Activated naive CD4-positive, alpha-beta T cell treated with anti-CD3 and anti-CD28 coated beads, Interleukin-2, amount 50 U/mL, for 72 hours (primary cell): ENCODE measurements around the gene RND1. TPM values are rescaled to one million over a fixed set of nuclear protein-coding genes. Genes with fewer than 3 reads are reported as not detected.

Experiments
- ATAC-seq, 2 donors: fragments of 150-1000 bp; cut with Tn5 transposase; 2 replicates each; pipeline ENCODE4 v1.10.0; 2021; ENCODE audit warnings: mild to moderate bottlenecking in 2 of 2, moderate library complexity in 2 of 2
- DNase-seq, 2 donors: peaks; one replicate each; pipeline ENCODE4 v3.0.0; 2021 to 2022; ENCODE audit warnings: low spot score in 2 of 2
- H3K27ac Mint-ChIP-seq, 2 donors: one replicate each; pipeline ENCODE4 v1.8.0; 2022; ENCODE audit warnings: mild to moderate bottlenecking in 2 of 2, mixed read lengths in 2 of 2
- H3K36me3 Mint-ChIP-seq, 2 donors: one replicate each; pipeline ENCODE4 v1.8.0; 2022; ENCODE audit warnings: mixed read lengths in 2 of 2
- H3K9me3 Mint-ChIP-seq, 2 donors: one replicate each; pipeline ENCODE4 v1.8.0; 2022; ENCODE audit warnings: mixed read lengths in 2 of 2
- total RNA-seq, 2 donors: library from RNA; stranded (reverse); gene quantifications; one replicate each; pipeline ENCODE4 v1.2.3, GENCODE V29; 2022

RND1 gene
- total RNA-seq, 2 donors from 2014 or later = 4.3 to 10.4 TPM

DNA sequence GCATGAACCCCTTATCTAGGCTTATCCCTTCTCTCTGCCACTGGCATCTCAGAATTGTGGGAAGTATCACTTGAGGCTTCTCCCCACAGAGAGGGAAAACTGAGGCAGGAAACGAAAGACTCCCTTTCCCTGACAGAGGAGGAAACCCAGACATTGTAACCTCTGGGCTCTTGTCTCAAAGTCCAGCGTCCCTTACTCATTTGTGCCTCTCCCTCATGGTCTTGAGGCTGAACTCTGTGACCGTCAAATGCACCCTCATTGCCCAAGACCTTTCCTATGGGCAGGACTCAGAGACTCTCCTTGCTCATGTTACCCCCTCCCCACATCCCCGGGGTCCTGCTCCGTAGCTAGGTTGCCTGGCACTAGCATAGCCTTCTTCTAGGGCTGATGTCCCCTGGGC lies 43.5 kb downstream of the RND1 start:
- no peaks in the 10 kb centered on the region for H3K9me3 Mint-ChIP-seq
- H3K36me3 Mint-ChIP-seq = no peaks in the 10 kb centered on the region
- no peak overlapping the region for H3K27ac Mint-ChIP-seq
- DNase-seq = no peak
- ATAC-seq = no peak

DNA sequence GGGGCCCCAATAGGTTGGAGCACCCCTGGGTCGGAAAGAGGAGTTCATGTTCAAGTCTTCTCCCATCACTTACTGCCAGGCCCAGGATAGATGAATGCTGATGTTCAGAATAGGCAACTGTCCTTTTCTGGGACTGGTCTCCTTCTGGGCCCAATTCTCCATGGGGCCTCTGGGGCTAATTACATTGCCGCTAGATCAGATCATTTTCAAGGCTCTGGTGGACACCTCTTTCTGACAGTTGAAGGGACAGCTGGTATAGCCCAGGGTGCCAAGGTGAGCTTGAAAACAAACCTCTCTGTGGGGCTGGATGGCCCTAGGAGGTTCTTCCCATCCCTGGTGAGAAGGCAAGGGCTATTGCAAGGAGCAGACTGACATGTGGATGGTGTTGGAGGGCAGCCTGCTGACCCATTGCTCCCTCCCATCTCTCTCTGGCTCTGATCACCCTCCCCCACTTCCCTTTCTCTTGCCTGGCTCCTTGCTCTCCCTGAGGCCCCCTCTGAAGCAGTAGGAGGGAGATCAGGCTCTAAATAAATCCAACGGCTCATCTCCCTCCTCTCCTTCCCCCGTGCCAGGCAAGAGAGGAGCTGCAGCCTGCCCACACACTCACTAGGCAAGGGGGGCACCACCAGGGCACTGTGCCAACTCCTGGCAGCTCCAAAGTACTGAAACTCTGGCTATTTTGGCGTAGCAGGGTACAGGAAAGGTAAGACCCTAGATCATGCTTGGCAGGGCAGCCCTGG lies 45.5 kb downstream of the RND1 start:
- Mint-ChIP-seq H3K9me3 (no peaks in the 10 kb centered on the region), H3K27ac (no peak overlapping the region), H3K36me3 (no peaks in the 10 kb centered on the region)
- no peak for ATAC-seq
- no peak for DNase-seq

DNA sequence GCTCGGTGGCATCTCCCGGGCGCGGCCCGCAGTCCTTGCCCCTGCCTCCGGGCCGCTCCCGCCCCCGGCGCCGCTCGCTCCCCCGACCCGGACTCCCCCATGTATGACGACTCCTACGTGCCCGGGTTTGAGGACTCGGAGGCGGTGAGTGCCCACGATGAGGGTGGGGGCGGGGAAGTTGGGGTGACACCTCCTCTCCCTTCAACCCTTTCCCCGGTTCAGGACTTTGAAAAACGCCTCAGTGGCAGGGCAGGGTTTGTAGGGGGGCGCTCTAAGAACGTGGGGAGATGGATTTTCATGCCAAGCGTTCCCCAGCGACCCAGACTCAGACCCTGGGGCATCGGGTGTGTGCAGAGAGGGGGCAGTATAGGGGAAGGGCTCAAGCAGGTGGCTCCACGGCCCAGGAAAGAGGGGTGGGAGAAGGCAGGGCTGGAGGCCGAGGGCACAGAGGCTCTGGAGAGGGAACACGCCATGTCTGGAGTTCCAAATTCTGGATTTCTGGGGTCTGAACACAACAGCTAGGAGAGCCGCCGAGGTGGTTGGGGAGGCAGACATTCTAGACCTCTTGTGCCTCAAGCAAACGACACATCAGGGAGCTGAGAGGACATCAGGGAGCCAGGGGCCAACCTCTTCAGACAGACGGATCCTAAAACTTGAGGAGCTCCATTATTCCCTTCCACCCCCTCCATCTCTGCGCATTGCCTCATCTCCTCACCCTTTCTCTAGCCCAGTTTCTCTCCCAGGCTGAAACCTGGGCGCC lies 46.7 kb downstream of the RND1 start:
- H3K27ac Mint-ChIP-seq = no peak overlapping the region
- no peak for DNase-seq
- no peaks in the 10 kb centered on the region for H3K9me3 Mint-ChIP-seq
- no peak for ATAC-seq
- no peaks in the 10 kb centered on the region for H3K36me3 Mint-ChIP-seq

DNA sequence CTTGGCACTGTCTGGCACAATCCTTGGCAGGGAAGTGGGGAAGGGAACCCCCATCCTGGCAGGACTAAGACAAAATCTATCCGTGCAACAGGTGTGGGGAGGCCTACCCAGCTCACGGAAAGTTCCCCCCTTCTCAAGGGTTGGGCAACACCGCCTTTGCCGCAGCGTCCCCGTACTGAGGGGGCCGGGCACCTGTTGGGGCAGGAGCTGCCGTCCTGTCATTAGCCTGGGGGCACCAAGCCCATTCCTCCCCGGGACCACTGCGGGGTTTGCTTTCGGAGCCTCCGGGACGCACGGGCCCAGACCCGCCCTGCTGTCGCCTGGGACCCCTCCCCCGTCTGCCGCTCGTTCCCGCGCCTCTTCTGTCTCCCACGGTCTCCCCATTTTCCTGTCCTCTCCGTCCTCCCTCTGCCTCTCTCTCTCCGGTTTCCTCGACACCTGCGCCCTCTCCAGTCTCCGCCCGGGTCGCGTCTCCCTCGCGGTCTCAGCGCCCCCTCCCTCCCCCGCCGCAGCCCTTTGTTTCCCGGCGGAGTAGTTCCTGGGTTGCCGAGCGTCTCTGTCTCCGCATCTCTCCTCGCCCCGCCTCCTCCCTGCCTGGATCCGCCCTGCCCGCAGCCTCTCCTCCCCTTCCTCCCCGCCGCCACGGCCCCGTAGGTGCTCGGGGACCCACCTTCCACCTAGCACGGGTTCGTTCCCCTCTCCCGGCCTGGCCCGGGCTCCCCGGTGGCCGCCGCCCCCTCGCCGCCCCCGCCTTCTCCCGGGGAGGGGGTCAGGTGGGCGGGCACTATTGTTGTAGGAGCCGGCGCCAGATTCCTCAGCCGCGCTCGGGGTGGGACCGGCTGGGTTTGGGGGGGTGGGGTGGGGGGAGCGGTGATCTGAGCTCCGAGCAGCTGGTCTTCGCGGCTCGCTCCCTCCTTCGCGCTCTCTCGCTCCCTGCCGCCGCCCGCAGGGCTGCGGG lies 47.5 kb downstream of the RND1 start, which contains the start of gene CACNB3:
CACNB3 (plus strand) TSS at position 624 of the 958 bp plus-strand sequence. CDS start 434 bp downstream, outside the sequence.
- peak; percentile 59 to 70 for ATAC-seq
- H3K27ac Mint-ChIP-seq = no peak within 1 kb of the TSS
- DNase-seq = peak; percentile 76 to 77
- no peaks in the 10 kb centered on the region for H3K9me3 Mint-ChIP-seq
- no peaks in the 10 kb centered on the region for H3K36me3 Mint-ChIP-seq

DNA sequence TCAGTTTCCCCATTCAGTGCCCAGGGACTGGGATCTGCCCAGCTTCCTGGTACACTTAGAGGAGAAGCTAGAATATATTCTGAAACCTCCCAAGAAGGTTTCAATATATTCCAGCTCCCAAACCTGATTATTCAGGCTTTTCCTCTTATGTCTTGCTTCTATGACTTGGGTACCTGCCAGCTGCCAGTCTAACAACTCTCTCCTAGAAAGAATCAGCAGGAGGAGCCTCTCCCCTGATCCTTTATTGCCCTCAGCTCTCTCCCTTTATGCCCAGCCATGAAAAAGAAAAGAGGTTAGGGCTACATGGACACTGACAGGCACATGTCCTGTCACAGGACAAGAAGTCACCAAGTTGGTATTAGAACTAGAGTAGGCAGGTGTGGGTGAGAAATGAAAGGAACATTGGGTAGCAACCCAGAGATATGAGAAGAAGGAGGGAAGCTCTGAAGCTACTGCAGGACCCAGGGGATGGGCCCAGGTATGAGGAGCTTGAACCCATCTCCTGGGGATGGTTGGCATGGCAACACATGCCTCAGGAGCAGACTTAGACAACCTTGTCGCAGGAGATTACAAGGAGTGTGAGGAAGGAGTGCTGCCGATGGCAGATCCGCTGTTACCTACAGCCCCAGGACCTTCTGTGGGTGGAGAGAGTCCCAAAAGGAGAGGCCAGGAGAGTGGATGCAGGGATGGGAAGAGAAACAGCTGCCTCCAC lies 49.4 kb downstream of the RND1 start:
- Mint-ChIP-seq H3K9me3 (no peaks in the 10 kb centered on the region), H3K27ac (no peak overlapping the region), H3K36me3 (no peaks in the 10 kb centered on the region)
- no peak for ATAC-seq
- no peak for DNase-seq

DNA sequence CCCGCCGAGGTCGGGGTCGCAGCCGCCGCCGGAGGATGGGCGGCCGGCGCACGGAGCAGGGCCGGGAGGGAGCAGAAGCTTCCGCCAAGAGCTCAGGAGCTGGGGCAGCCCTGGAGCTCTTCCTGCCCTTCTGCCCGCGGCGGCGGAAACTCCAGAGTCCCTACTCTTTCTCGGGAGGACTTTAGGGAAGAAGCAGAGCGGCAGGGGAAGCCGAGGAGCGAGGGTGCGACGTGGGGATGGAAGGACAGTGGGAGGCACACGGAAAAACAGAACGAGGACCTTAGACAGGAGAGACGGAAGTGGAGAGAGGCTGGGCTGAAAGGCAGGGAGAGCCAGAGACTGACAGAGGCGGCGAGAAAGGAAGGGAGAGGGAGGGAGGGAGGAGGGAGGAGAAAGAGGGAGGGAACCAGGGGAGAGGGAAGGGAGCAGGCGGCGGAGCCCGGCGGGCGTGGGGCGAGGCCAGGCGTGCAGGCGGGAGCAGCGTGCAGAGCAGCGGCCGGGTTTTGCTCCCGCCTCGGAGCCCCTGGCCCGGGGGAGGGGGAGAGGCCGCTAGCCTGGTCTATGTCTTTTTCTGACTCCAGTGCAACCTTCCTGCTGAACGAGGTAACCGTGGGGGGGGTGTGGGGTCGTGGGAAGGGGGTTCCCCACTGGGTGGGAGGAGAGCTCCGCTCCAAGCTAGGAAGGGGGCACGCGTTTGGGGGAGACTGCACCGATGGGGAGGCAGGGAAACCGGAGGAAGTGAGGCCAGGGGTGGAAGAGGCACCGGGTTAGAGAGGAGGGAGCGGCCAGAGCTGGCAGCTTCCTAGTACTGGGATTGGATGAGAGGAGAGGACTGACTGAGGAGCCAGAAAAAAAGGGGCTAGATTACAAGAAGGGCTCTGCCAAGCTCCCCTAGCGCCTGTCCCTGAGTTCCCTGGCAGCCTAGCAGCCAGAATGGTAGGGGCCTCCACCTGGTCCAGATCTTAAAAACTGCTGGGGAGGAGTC lies 50.3 kb downstream of the RND1 start:
- Mint-ChIP-seq H3K9me3 (no peaks in the 10 kb centered on the region), H3K36me3 (no peaks in the 10 kb centered on the region), H3K27ac (peak overlapping the region; percentile 51 to 75)
- ATAC-seq (peak; percentile 48 to 63), DNase-seq (peak; percentile 30 to 60)

DNA sequence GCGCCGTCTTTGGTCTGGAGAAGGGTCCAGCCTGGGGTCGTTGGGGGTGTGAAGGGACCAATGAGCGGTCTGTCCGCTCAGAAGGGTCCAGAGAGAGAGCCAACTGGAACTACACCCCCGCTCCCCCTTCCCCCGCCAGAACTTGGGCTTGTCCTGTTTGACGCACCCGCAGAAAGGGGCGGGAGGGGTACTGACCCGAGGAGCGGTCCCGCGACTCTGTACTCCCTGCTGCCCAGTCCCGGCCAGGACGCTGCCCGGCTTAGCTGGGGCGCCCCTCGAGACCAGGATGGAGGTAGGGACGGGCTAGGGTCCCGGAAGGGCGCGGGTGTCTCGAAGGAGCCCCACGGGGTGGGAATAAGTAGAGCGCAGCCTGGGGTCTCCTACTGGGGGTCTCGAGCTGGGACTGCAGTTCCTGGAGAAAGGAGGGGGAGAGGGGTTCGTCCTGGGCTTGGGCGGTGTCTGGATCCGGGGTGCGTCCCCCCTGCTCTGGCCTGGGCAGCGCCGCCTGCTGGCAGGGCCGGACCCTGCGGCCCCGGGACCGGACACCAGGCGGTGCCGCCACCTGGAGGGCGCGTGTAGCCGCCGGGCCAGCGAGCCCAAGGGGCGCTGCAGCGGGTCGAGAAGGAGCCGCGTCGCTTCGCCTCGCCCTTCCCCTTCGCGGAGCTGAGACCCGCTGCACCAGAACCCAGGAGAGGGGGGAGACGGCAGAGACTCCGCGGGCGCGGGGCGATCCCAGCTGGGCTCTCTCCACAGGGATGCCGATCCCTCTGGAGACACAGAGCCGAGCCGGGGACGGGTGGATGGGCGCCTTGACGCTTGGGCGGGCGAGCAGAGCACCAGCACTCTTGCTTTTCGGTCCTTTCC lies 51.2 kb downstream of the RND1 start:
- Mint-ChIP-seq H3K9me3 (no peaks in the 10 kb centered on the region), H3K36me3 (no peaks in the 10 kb centered on the region), H3K27ac (peak overlapping the region; percentile 50 to 75)
- DNase-seq (peak; percentile 86 to 94), ATAC-seq (peak; percentile 81)

DNA sequence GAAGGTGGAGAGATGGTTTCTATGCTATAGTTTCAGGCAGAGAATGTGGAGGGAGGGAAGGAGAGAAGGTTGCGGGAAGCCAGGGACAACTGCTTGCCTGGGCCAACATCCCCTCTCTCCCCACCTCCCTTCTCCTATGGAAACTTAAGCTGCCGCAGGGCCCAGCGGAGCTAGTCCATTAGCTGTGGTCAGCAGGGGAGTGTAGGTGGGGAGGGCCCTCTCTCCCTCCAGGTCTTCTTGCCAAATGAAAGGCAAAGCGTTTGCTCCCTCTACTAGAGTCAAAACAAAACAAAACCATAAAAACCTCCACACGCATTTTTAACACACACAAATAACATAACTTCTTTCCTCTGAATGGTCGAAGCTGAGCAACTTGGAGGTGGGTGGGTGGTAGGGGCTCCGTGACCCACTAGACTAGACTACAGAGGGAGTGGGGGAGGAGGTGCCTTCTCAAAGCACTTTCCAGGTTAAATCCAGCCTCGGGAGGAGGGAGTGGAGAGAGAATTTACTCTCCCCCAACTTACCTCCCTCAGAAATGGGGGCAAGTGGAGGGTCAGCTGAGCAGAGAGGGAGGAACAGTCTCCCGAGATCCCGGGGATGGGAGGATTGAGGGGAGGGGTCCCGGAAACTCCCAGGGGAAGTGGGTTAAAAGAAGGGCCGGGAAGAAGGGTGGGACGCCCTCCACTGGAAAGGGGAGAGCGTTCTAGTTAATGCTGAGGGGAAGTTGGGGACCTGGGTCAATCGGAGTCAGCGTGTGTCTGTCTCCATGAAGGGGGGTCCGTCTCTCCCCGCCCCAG lies 52.0 kb downstream of the RND1 start:
- Mint-ChIP-seq H3K36me3 (no peaks in the 10 kb centered on the region), H3K27ac (peak overlapping the region in 1 of 2 donors; percentile 75), H3K9me3 (no peaks in the 10 kb centered on the region)
- no peak for ATAC-seq
- no peak for DNase-seq

DNA sequence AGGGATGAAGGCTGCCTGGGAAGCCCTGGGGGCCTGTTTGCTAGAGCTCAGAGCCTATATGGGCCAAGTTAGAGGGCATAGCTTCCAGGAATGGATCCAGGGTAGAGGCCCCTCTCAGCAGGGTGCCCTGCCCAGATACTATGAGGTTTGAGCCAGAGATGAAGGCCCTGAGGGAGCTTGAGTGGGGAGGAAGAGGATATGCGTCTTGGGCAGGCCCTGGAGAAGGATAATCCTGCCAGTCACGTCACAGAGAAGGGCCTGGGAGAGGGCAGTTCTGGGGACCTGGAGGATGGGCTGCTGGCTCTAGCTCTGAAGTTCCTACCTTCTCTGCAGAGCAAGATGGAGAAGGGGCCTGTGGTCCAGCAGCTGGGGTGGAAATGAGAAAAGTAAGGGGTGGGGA lies 53.3 kb downstream of the RND1 start:
- H3K9me3 Mint-ChIP-seq = no peaks in the 10 kb centered on the region
- DNase-seq (no peak), ATAC-seq (no peak)
- H3K36me3 Mint-ChIP-seq = no peaks in the 10 kb centered on the region
- no peak overlapping the region for H3K27ac Mint-ChIP-seq

DNA sequence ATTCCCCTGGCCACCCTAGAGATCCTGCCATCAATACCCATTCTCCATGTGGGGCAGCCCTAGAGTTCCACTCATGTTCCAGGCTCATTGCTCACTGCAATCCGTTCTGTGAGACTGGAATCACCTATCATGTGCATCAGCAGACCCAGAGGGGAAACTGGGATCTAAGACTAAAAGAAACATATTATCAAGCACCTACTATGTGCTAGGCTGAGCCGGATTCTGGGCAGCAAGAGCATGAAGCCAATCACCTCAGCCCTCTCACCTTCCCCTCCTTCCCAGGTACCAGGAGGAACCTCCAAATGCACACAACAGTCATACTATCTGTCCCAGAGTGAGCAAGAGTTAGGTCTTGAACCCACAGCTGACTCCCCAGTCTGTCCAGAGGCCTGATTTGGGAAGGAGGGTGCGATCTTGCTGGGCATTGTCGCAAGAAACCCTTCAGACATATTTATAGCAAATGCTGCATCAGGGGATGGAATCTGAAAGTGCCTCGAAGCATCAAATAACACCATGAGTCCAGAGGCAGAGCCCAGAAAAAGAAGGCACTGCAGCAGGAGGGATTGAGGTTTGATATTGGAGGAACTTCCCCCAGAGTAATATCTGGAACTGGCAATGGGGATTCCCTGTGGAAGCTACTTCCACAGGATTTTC lies 54.1 kb downstream of the RND1 start:
- no peak for ATAC-seq
- Mint-ChIP-seq H3K27ac (no peak overlapping the region), H3K9me3 (no peaks in the 10 kb centered on the region), H3K36me3 (no peaks in the 10 kb centered on the region)
- no peak for DNase-seq

DNA sequence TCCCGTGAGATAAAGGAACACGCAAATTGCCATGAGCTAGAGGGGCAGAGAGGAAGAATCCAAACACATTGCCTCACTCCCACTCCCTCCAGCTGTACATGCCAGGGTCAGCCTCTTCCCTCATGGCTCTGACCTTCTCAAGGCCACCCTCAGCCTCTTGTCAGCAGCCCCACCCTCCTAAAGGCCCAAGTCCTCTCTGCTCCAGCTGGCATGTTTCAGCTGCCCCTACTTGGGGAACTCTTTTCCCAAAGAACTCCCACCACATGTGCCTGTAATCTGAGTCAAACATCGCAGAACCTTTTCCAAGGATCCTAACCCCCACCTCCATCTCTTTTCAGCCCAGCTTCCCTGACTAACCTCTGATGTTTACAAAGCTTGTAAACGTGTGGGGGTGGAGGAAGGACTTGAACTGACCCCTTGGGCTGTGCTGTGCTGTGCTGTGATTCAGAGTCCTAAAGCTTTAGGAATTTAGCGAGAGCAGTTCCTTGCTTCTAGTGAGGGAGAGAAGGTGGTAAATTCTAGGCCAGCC lies 54.7 kb downstream of the RND1 start:
- Mint-ChIP-seq H3K36me3 (no peaks in the 10 kb centered on the region), H3K9me3 (no peaks in the 10 kb centered on the region), H3K27ac (no peak overlapping the region)
- no peak for ATAC-seq
- DNase-seq = no peak

DNA sequence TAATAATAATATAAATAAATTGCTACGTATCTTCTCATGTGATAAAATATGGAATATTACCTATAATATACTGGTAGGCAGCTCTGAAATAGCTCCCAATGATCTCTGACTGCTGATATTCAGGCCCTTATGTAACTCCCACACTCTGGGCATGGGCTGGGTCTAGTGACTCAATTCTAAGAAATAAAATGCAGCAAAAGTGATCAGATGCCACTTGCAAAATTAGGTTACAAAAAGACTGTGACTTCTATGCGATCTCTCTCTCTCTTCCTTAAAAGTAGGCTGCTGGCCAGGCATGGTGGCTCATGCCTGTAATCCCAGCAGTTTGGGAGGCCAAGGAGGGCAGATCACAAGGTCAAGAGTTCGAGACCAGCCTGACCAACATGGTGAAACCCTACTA lies 57.7 kb downstream of the RND1 start:
- no peak for DNase-seq
- no peaks in the 10 kb centered on the region for H3K9me3 Mint-ChIP-seq
- no peaks in the 10 kb centered on the region for H3K36me3 Mint-ChIP-seq
- ATAC-seq = no peak
- no peak overlapping the region for H3K27ac Mint-ChIP-seq
